ENCODE data around the gene LNX2. TPM values are rescaled to one million over a fixed set of nuclear protein-coding genes. Genes with fewer than 3 reads are reported as not detected.

The LNX2 gene
- total RNA-seq, 1 experiment from 2014 or later = 13.1 TPM

Other genes with a start within 250 kb of the LNX2 start
- gene GTF3A, start 195.9 kb downstream of the LNX2 start, total RNA-seq (2014; rRNA removed; shearing (Covaris generic)) = 189 and 243 TPM in 2 replicates
- 35.3 and 71.5 TPM in 2 replicates for gene MTIF3, start 170.0 kb downstream of the LNX2 start, total RNA-seq (2014; rRNA removed; shearing (Covaris generic))
- gene POLR1D, start 1.4 kb upstream of the LNX2 start, total RNA-seq (2014; rRNA removed; shearing (Covaris generic)) = 179 and 188 TPM in 2 replicates
- not detected in 2 replicates for gene GSX1, start 172.0 kb upstream of the LNX2 start, total RNA-seq (2014; rRNA removed; shearing (Covaris generic))

Measured in G401 (cell line).